ENCODE measurements around the gene QRFPR. TPM values are rescaled to one million over a fixed set of nuclear protein-coding genes. Genes with fewer than 3 reads are reported as not detected.

Gene QRFPR
- total RNA-seq, 3 donors from 2014 or later: 0.66 to 1.3 TPM; not detected in 1

GRCh38 chr4:121400632-121401031, 19.8 kb upstream of the QRFPR start:
- H3K9me3 ChIP-seq: no peaks in the 10 kb centered on the region
- H3K27me3 ChIP-seq: no peaks in the 10 kb centered on the region
- H3K36me3 ChIP-seq: no peaks in the 10 kb centered on the region
- DNase-seq (ENCODE audit: low spot score in 2 of 2): no peak
- TF ChIP-seq POLR2AphosphoS5 (IDR thresholded peaks at IDR 0.05) (no peak), POLR2A (IDR thresholded peaks at IDR 0.05) (no peak), CTCF (IDR thresholded peaks at IDR 0.05) (no peak)
- no peak overlapping the region for H3K27ac ChIP-seq
- no peaks in the 10 kb centered on the region for H3K4me1 ChIP-seq
- H3K4me3 ChIP-seq: no peak overlapping the region
- intact Hi-C loops (cut with DNase I; ENCODE audit: low total_unique reads): no loop called here

GRCh38 chr4:121397941-121398601, 17.3 kb upstream of the QRFPR start:
- H3K4me1 ChIP-seq: no peaks in the 10 kb centered on the region
- intact Hi-C loops (cut with DNase I; ENCODE audit: low total_unique reads): loop anchor here (5.0 kb wide), 1 partner anchor 131 kb away; no protein-coding TSS in a partner anchor
- H3K27ac ChIP-seq: no peak overlapping the region
- DNase-seq (ENCODE audit: low spot score in 2 of 2): no peak
- no peaks in the 10 kb centered on the region for H3K9me3 ChIP-seq
- TF ChIP-seq POLR2A (IDR thresholded peaks at IDR 0.05): no peak
- TF ChIP-seq CTCF (IDR thresholded peaks at IDR 0.05): no peak
- no peak for TF ChIP-seq POLR2AphosphoS5 (IDR thresholded peaks at IDR 0.05)
- H3K4me3 ChIP-seq: no peak overlapping the region
- H3K36me3 ChIP-seq: no peaks in the 10 kb centered on the region
- no peaks in the 10 kb centered on the region for H3K27me3 ChIP-seq

GRCh38 chr4:121397434-121397833, 16.6 kb upstream of the QRFPR start:
- no peaks in the 10 kb centered on the region for H3K4me1 ChIP-seq
- no peak overlapping the region for H3K27ac ChIP-seq
- no peak overlapping the region for H3K4me3 ChIP-seq
- no peaks in the 10 kb centered on the region for H3K36me3 ChIP-seq
- H3K9me3 ChIP-seq: no peaks in the 10 kb centered on the region
- TF ChIP-seq POLR2AphosphoS5 (IDR thresholded peaks at IDR 0.05) (no peak), POLR2A (IDR thresholded peaks at IDR 0.05) (no peak), CTCF (IDR thresholded peaks at IDR 0.05) (no peak)
- H3K27me3 ChIP-seq: no peaks in the 10 kb centered on the region
- intact Hi-C loops (cut with DNase I; ENCODE audit: low total_unique reads): loop anchor here (5.0 kb wide), 1 partner anchor 130 kb away; no protein-coding TSS in a partner anchor
- no peak for DNase-seq (ENCODE audit: low spot score in 2 of 2)

- Histone ChIP-seq H3K4me3 (no peak overlapping the region), H3K27me3 (no peaks in the 10 kb centered on the region), H3K9me3 (no peaks in the 10 kb centered on the region), H3K4me1 (no peaks in the 10 kb centered on the region), H3K27ac (no peak overlapping the region), H3K36me3 (no peaks in the 10 kb centered on the region)
- no peak for TF ChIP-seq POLR2A (IDR thresholded peaks at IDR 0.05)
- TF ChIP-seq POLR2AphosphoS5 (IDR thresholded peaks at IDR 0.05): no peak
- no peak for TF ChIP-seq CTCF (IDR thresholded peaks at IDR 0.05)
- no peak for DNase-seq (ENCODE audit: low spot score in 2 of 2)
- intact Hi-C loops (cut with DNase I; ENCODE audit: low total_unique reads): no loop called here
Observed at GRCh38 chr4:121392426-121393086, 11.7 kb upstream of the QRFPR start.

GRCh38 chr4:121390335-121390734, 9.5 kb upstream of the QRFPR start:
- intact Hi-C loops (cut with DNase I; ENCODE audit: low total_unique reads): no loop called here
- H3K4me3 ChIP-seq: no peak overlapping the region
- TF ChIP-seq POLR2AphosphoS5 (IDR thresholded peaks at IDR 0.05): no peak
- TF ChIP-seq POLR2A (IDR thresholded peaks at IDR 0.05): no peak
- no peak for TF ChIP-seq CTCF (IDR thresholded peaks at IDR 0.05)
- H3K36me3 ChIP-seq: no peaks in the 10 kb centered on the region
- no peaks in the 10 kb centered on the region for H3K4me1 ChIP-seq
- H3K27ac ChIP-seq: no peak overlapping the region
- no peaks in the 10 kb centered on the region for H3K27me3 ChIP-seq
- no peaks in the 10 kb centered on the region for H3K9me3 ChIP-seq
- no peak for DNase-seq (ENCODE audit: low spot score in 2 of 2)

All from breast epithelium (tissue), 4 donors.